ENCODE results near the gene PRDM1. TPM values are rescaled to one million over a fixed set of nuclear protein-coding genes. Genes with fewer than 3 reads are reported as not detected.

Gene PRDM1
- total and polyA plus RNA-seq, 11 donors: 0.36 to 10.8 (median 1.7) TPM

GRCh38 chr6:106128981-106129781 lies 43.0 kb downstream of the PRDM1 start:
- intact Hi-C loops (cut with DNase I): no loop called here
- WGBS, 4 donors: 81 to 85% (median 83%) methylated on average over 9 of the region's 9 CpGs
- TF ChIP-seq, protein P1, sequence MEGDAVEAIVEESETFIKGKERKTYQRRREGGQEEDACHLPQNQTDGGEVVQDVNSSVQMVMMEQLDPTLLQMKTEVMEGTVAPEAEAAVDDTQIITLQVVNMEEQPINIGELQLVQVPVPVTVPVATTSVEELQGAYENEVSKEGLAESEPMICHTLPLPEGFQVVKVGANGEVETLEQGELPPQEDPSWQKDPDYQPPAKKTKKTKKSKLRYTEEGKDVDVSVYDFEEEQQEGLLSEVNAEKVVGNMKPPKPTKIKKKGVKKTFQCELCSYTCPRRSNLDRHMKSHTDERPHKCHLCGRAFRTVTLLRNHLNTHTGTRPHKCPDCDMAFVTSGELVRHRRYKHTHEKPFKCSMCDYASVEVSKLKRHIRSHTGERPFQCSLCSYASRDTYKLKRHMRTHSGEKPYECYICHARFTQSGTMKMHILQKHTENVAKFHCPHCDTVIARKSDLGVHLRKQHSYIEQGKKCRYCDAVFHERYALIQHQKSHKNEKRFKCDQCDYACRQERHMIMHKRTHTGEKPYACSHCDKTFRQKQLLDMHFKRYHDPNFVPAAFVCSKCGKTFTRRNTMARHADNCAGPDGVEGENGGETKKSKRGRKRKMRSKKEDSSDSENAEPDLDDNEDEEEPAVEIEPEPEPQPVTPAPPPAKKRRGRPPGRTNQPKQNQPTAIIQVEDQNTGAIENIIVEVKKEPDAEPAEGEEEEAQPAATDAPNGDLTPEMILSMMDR (IDR thresholded peaks at IDR 0.05): no peak
- TF ChIP-seq POLR2A (IDR thresholded peaks at IDR 0.05): no peak
- Histone ChIP-seq H3K4me3 (no peak overlapping the region), H3K9me3 (no peaks in the 10 kb centered on the region), H3K27ac (no peak overlapping the region), H3K36me3 (no peaks in the 10 kb centered on the region), H3K4me1 (peaks cover 0 to 21% (median 0%) of the 10 kb centered on the region in 12 donors), H3K27me3 (no peaks in the 10 kb centered on the region)
- ATAC-seq: no peak
- no peak for DNase-seq

GRCh38 chr6:106132153-106132698 lies 46.1 kb downstream of the PRDM1 start:
- Histone ChIP-seq H3K27me3 (no peaks in the 10 kb centered on the region), H3K27ac (no peak overlapping the region), H3K36me3 (no peaks in the 10 kb centered on the region), H3K4me3 (no peak overlapping the region), H3K4me1 (peaks cover 0 to 6% (median 0%) of the 10 kb centered on the region in 12 donors), H3K9me3 (no peaks in the 10 kb centered on the region)
- TF ChIP-seq, protein P1 (IDR thresholded peaks at IDR 0.05): no peak
- TF ChIP-seq POLR2A (IDR thresholded peaks at IDR 0.05): no peak
- no peak for ATAC-seq
- intact Hi-C loops (cut with DNase I): no loop called here
- DNase-seq: no peak
- 79 to 89% (median 83%) methylated on average over 10 of the region's 10 CpGs for WGBS, 4 donors

- H3K4me3 ChIP-seq: no peak overlapping the region
- TF ChIP-seq, protein P1 (IDR thresholded peaks at IDR 0.05): no peak
- no peak for TF ChIP-seq POLR2A (IDR thresholded peaks at IDR 0.05)
- H3K9me3 ChIP-seq: no peaks in the 10 kb centered on the region
- H3K27me3 ChIP-seq: no peaks in the 10 kb centered on the region
- ATAC-seq (no peak), DNase-seq (no peak)
- intact Hi-C loops (cut with DNase I): no loop called here
- H3K27ac ChIP-seq: no peak overlapping the region
- 92 to 95% (median 93%) methylated on average over 6 of the region's 6 CpGs for WGBS, 4 donors
- no peaks in the 10 kb centered on the region for H3K36me3 ChIP-seq
- H3K4me1 ChIP-seq: peaks cover 0 to 6% (median 0%) of the 10 kb centered on the region in 12 donors
These were observed 46.9 kb downstream of the PRDM1 start for GRCh38 chr6:106133040-106133439.

DNA sequence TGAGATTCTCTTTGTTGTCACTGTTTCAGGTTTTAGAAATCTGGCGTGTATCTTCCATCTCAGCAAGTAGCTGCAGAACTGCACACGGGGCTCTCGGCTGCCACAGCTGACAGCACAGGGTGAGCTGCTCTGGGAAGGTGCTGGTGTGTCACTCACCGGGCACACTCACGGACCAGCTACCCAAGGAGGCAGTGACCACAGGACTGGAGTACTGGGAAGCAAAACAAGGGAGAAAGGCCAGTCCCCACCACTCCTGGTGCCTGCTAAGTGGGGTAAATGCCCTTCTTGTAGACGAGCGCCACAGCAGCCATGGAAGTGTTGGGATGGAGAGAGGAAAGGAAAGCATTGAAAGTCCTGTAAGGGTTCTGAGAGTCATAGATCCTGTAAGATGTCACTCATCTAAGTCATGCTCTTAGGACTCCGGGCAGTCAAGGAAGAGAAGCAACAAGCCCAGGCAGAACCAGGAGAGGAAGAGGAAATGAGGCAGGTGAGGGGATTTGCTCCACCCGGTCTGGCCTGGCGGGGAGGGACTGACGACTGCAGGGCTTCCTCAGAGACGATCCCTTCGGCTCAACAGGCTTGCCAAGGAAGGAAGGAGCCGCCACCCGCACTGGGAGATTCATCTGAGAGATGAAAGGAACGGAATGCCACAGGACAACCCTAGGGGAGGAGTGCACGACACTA lies 48.1 kb downstream of the PRDM1 start:
- ATAC-seq: peak in 1 of 4 donors; percentile 13
- TF ChIP-seq, protein P1 (IDR thresholded peaks at IDR 0.05): no peak
- no peak for TF ChIP-seq POLR2A (IDR thresholded peaks at IDR 0.05)
- WGBS, 4 donors: 74 to 80% (median 77%) methylated on average over 17 of the region's 17 CpGs

More for the DNA sequence above, 48.1 kb downstream of the PRDM1 start:
- intact Hi-C loops (cut with DNase I): no loop called here
- Histone ChIP-seq H3K9me3 (no peaks in the 10 kb centered on the region), H3K4me1 (peaks cover 0 to 6% (median 0%) of the 10 kb centered on the region in 12 donors), H3K27ac (no peak overlapping the region), H3K27me3 (no peaks in the 10 kb centered on the region), H3K4me3 (no peak overlapping the region), H3K36me3 (no peaks in the 10 kb centered on the region)
- no peak for DNase-seq

Data from heart left ventricle (tissue), 16 donors.